Hippocampal formation (tissue), 2 donors: Measurements from ENCODE around the gene ZNF30.
A peak's percentile ranks its signal among the peaks of the same experiment; 100 is the strongest.
"Not testable (repeated sequence)": the region's sequence is repeated elsewhere in the genome, so short reads cannot be mapped to it uniquely, and the experiment has no call there.

Source experiments
- DNase-seq, 2 donors: peaks; one replicate each; lab custom pipeline; 2025; lab: John Stamatoyannopoulos, UW

Gene ZNF30

DNA sequence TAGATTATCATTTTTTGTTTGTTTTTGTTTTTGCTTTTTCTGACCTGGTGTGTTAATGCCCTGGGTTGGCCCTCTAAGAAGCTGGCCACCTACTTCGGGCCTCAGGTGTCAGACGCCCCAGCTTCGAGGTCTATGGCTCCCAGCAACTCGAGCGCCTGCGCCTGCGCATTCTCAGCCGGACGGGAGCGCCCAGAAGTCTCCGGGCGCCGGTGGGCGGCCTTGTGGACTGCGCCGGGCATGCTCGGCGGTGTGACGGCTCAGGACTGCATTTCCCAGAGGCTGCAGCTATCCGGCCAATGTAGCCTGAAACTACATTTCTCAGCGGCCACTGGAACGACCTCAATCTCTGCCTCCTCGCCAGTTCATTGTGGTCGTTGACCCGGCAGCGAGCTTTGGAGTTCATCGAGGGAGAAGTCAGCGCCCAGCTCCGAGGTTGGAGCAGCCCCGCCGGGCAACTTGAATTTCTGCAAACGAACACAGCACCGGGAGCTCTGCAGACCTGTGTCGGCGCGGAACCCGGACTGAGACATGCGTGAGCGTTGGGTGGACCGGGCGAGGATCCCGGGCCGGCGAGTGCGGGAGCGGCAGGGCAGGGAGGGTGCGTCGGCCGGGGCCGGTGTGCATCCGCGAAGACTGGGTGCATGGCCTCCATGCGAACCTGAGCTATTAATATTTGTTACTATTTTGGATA is at the start of gene ZNF30:
Gene ZNF30, plus strand, starts transcription at position 219 of the 691 bp plus-strand sequence. CDS start 3,045 bp downstream, outside the sequence.
- peak; percentile 81 to 86 for DNase-seq

DNA sequence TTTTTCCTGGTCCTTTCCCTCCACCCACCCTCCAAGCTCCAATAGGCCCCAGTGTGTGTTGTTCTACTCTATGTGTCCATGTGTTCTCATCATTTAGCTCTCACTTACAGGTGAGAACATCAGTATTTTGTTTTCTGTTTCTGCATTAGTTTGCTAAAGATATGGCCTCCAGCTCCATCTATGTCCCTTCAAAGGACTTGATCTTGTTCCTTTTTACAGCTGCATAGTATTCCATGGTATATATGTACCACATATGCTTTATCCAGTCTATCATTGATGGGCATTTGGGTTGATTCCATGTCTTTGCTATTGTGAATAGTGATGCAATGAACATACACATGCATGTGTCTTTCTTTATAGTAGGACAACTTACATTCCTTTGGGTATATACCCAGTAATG is 47.1 kb upstream of the ZNF30 start:
- DNase-seq, result no peak

DNA sequence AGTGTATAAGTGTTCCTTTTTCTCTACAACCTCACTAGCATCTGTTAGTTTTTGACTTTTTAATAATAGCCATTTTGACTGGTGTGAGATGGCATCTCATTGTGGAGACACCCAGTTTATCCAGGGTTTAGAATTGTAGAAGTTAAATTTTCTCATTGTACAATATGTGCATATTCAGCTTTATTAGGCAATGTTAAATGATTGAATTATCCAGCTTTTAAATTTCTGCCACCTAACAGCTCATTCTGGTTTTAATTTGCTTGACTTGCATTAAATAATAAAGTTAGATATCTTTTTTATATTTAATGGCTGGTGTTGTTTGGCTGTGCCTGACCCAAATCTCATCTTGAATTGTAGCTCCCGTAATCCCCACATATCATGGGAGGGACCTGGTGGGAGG is 46.7 kb upstream of the ZNF30 start:
- DNase-seq, result no peak

DNA sequence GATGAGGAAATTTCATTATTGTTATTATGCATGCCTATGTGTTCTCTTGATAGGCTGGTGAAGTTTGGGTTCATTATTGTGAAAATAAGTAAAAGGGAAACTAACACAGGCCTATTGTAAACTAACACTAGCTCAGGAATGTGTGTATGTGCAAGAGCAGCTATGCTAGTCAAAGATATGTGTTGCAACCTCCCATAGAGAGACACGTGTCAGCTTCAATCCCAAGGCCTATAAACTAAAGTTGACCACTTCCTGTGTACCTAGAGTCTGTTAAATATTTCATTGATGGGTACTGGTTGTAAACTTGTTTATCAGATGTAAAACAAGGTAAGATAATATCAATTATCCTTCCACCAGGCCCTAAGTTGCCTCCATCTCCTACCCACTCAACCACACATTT is 44.7 kb upstream of the ZNF30 start:
- DNase-seq, result no peak

DNA sequence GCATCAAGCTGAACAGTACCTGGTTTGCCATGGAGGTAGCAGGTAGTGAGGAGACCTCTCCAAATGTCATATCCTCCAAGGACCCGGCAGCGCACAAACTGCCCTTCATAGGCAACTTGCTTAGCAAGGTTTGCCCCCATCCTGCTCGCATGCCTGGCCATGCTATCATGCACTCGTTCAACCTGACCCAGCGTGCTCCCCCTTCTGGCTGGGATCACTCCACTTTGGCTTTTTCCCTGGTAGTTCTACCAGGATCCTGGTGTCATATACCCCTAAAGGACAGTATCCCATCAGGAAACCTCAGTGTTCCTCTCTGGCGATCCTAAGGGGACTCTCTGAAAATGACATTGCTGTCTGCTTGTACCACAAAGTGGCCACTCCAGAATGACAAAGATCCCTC is 38.6 kb upstream of the ZNF30 start:
- no peak for DNase-seq

DNA sequence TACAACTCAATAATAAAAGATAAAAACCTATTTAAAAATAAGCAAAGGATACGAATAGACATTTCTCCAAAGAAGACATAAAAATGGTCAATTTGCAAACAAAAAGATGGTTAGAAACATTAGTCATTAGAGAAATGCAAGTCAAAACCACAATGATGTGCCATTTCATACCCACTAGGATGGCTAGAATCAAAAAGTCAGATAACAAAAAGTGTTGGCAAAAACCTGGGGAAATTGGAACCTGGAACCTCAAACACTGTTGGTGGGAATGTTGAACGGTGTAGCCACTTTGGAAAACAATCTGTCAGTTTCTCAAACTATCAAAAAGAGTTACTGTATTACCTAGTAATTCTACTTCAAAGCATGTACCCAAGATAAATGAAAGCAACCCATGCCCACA is 26.5 kb upstream of the ZNF30 start:
- DNase-seq, result no peak

DNA sequence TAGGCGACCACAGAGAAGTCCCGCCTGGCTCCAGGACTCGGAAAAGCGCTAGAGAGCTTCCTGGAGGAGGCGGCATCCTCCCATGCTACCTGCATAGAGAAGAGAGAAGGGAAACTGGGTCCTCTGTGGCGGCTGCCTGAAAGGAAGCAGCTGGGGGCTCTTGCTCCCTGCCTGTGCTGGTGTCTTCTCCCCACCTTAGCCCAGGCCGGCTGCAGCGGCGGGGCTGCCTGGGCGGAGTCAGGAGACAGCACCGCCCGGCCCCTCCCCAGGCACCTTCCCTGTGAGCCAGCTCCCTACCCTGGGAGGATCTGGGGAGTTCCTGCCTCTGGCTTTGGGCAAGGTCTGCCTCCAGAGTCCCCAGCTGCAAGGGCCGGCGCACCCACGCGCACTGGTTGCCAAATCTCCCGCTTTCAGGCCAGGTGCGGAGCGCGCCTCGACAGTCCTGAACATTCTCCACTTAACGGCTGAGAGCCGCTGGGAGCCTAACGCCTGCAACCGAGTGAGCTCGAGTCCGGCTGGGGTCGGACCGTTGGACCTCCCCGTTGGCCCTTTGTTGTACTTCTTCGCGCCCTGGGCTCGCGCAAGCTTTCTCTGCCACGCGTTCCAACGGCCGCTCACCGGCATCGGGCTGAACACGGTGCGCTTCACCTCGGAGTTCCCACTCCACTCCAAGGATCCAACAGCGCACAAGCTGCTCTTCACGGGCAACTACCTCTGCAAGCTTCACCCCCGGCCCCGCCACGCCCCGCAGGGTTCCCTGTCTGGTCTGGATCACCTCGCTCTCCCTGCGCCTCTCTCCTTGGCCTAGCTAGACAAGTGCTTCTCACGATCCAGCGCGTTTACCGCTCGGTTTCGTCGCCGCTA is 21.8 kb upstream of the ZNF30 start:
- DNase-seq, result no peak

DNA sequence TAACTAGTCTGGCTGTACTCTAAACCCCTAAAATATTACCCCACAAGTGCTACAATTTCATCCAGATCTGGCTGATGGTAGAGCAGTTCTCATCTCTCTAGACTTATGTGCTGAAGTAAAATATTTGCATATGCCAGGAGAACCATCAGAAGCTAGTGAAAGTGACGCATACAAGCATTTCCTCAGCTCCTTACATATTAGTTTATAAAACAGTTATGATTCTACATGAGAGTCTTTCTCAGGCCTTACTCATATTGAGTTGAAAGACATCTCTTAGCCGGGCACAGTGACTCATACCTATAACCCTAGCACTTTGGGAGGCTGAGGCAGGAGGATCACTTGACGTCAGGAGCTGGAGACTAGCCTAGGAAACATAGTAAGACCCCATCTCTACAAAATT is 15.9 kb upstream of the ZNF30 start:
- DNase-seq, result no peak

DNA sequence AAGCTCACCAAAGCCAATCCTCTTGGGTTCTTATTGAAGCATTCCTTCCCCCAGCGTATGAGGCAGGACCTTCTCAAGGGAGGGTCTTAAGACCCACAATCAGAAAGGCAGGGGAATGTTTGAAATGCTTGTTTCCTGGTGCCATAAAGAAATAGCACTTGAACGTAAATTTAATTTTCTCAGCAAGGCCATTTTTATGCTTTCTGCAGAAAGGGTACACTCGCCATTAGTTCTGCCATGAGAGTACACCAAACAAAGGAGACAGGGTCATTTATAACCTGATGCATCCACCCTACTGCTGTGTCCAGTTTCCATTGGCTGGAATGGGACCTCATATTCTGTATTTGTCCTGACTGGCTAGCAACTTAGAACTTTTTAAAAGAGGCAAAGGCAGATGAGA is 9.6 kb upstream of the ZNF30 start:
- DNase-seq, result not testable (repeated sequence)

DNA sequence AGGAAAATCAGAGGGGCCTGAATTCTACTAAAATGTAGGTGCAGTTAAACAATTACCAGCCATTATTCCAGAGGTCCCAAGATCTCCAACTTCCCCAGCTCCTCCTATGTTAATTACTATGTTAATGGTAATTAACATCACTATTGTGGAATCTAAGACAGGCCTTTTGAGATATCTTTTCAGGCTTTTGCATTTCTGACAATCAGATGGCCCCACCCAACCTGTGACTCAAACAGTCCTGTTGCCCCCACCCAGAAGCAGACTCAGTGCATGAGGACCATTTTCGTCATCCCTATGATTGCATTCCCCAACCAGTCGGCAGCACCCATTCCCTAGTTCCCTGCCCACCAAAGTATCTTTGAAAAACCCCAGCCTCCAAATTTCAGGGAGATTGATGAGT is 8.5 kb upstream of the ZNF30 start:
- DNase-seq, result no peak

DNA sequence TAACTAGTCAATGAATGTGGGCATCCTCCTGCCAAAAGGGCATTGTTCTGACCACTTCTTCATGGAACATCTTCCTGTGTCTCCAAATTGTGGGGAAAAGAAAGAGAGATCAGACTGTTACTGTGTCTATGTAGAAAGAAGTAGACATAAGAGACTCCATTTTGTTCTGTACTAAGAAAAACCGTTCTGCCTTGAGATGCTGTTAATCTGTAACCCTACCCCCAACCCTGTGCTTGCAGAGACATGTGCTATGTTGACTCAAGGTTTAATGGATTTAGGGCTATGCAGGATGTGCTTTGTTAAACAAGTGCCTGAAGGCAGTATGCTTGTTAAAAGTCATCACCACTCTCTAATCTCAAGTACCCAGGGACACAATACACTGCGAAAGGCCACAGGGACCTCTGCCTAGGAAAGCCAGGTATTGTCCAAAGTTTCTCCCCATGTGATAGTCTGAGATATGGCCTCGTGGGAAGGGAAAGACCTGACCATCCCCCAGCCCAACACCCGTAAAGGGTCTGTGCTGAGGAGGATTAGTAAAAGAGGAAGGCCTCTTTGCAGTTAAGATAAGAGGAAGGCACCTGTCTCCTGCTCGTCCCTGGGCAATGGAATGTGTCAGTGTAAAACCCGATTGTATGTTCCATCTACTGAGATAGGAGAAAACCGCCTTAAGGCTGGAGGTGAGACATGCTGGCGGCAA is 6.5 kb upstream of the ZNF30 start:
- DNase-seq, result not testable (repeated sequence)

DNA sequence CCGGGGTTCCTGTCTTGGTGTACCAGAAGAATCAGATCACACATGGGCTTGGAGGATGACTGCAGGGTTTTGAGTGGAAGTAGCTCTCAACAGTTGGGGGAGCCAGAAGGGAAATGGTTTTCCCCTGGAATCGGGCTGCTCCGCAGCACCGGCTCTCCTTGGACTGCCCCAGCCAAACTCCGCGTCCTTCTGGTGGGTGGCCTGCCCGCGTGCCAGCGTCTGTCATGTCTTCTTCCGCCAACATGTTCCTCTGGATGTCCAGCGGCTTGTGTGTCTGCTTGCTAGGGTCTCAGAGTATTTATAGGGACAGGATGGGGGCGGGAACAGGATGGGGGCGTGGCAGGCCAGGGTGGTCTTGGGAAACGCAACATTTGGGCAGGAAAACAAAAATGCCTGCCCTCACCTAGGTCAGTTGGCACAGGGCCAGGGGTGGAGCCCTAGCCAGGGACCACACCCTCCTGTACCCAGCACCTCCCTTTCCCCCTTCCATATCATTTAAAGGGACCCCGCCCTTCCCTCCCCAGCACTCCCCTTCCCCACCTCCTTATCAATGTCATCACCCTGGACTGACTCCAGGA is 1.3 kb upstream of the ZNF30 start:
- no peak for DNase-seq

DNA sequence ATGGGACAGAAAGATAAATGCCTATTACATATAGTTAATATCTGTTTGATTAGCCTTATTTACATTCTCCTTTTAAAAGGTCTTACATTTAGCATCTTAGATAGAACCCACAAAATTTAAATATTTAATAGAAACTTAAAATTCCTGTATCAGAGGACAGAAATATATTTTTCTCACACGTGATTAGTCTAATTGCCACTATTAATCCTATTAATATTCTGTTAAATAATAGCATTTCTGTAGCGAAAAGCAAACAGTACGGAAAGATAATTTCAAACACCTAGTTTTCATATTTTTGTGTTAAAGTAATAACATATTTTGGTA is 380 bp upstream of the ZNF30 start:
- no peak for DNase-seq

DNA sequence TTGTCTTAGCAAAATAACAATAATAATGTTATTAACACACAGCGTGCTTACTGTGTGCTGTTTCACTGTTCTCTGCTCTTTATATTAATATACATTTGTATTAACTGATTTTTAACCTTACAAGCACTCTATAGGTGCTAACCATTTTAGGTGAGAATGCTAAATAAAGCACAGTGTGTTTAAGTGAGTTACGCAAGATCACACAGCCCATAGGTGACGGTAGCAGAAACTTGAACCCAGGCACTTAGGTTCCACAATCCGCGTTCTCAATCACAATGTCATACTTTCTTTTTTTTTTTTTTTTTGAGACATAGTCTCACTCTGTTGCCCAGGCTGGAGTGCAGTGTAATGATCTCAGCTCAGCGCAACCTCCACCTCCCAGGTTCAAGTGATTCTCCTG is 5.8 kb downstream of the ZNF30 start:
- no peak for DNase-seq

DNA sequence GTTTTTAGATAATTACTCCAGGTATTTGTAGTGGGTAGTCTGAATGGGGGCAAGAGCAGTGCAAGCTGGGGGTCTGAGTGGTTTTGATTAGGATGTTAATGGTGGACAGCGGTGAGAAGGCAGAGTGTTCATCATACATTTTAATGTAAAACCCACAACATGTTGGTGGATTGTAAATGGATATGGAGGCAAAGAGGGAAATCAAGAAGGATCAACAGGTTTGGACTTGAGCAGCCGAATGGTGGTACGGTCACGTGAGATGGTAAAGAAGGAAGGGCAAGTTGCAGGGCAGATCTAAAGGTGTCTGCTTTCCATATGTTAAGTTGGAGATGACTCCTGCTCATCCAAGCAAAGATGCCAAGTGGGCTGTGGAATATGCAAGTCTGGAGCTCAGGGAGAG is 9.5 kb downstream of the ZNF30 start:
- DNase-seq, result no peak

DNA sequence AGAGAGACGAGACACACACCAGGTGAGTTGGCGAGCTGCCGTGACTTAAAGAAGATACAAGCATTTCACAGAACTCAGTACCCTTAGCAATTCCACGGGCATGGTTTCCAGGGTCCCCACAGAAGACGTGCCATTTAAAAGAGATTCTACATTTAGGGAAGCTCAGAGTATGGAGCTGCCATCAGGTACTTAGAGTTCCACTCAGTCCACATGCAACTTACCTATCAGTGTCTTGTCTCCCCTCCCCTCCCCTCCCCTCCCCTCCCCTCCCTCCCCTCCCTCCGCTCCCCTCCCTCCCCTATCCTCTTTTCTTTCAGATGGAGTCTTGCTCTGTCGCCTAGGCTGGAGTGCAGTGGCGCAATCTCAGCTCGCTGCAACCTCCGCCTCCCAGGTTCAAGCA is 12.2 kb downstream of the ZNF30 start:
- DNase-seq, result no peak

DNA sequence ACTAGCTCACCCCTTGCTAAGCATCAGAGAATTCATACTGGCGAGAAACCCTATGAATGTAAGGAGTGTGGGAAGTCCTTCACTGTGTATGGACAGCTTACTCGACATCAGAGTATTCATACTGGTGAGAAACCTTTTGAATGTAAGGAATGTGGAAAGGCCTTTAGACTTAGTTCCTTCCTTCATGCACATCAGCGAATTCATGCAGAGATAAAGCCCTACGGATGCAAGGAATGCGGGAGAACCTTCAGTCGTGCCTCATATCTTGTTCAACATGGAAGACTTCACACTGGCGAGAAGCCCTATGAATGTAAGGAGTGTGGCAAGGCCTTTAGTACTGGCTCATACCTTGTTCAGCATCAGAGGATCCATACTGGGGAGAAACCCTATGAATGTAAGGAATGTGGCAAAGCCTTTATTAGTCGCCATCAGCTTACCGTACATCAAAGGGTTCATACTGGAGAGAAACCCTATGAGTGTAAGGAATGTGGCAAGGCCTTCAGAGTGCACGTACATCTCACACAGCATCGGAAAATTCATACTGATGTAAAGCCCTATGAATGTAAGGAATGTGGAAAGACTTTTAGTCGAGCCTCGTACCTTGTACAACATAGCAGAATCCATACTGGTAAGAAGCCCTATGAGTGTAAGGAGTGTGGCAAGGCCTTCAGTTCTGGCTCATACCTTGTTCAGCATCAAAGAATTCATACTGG is 17.3 kb downstream of the ZNF30 start:
- no peak for DNase-seq

DNA sequence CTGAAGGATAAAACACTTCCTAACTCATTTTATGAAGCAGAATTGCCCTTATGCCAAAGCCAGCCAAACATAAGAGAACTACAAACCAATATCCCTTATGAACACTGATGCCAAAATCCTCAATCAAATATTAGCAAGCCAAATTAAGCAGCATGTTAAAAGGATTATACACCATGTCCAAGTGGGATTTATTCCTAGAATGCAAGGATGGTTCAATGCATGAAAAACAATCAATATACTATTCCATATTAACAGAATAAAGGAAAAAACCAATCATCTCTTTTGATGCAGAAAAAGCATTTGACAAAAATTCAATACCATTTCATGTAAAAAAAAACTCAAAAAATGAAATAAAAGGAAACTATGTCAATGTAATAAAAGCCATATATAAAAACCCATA is 26.4 kb downstream of the ZNF30 start:
- no peak for DNase-seq

DNA sequence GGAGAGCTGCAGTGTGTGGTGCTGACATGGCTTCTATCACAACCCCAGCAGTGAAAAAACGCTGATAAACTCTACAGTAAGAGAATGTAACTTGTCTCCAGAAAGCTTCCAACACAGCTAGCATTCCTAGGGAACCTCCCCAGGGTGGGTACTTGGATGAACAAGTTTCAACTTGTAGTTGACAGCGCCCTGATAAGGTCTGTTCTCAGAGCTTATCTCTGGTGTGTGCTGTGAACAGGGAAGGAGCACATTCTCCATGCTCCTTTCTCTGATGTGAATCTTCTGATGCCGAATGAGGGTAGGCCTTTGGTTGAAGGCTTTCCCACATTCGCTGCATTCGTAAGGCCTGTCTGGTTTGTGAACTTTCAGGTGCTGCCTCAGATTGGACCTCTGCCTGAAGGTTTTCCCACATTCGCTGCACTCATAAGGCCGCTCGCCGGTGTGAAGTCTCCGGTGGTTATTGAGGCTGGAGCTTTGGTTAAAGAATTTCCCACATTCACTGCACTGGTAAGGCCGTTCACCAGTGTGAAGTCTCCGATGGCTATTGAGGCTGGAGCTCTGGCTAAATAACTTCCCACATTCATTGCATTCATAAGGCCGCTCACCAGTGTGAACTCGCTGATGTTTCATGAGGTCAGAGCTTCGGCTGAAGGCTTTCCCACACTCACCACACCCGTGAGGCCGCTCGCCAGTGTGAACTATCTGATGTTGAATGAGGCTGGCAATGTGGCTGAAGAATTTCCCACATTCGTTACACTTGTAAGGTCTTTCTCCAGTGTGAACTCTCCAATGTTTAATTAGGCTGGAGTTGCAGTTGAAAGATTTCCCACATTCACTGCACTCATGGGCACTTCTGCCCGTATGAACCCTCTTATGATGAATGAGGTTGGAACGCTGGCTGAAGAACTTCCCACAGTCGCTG is 31.4 kb downstream of the ZNF30 start:
- DNase-seq, result no peak

DNA sequence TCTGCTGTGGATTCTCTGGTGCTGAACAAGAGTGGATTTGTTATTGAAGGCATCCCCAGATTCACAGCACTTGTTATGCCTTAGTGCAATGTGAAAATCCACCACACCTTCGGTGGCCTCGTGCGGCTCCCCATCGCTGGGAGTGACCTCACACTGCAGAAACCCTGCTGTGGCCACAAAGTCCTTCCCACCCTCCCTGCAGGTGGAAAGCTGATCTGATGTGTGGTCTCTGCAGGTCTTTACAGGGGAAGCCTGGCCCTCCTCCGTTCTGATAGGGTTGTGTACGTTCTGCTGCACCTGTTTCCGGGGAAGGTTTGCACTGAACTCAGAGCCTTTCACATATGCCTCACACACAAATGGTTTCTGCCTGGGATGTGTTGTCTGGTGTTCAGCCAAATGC is 32.3 kb downstream of the ZNF30 start:
- no peak for DNase-seq
